Gastroesophageal sphincter (tissue), 4 donors: ENCODE results near the gene SLC4A5. TPM values are rescaled to one million over a fixed set of nuclear protein-coding genes. Genes with fewer than 3 reads are reported as not detected.

Experiments
- ATAC-seq: fragments of 150-250 bp; one replicate; pipeline ENCODE4 v1.9.1; 2016; ENCODE audit warnings: mild to moderate bottlenecking, moderate library complexity
- H3K27ac ChIP-seq, 4 donors: fragments of 200-600 bp; sonication (generic) in 3 of 4; 1 replicate in 3 of 4; 2 replicates in 1 of 4; pipeline ENCODE4 v1.5.1; 2016 to 2019
- H3K27me3 ChIP-seq: fragments of 200-600 bp; sonication (generic); one replicate; pipeline ENCODE4 v1.5.1; 2019
- H3K36me3 ChIP-seq, 2 donors: fragments of 200-600 bp; sonication (generic); one replicate each; pipeline ENCODE4 v1.5.1; 2019; ENCODE audit warnings: control low read depth in 1 of 2
- H3K4me1 ChIP-seq, 3 donors: fragments of 200-600 bp; sonication (generic); 1 replicate in 2 of 3; 2 replicates in 1 of 3; pipeline ENCODE4 v1.5.1; 2016 to 2019; ENCODE audit warnings: control low read depth in 2 of 3
- H3K4me3 ChIP-seq, 2 donors: fragments of 200-600 bp; sonication (generic); one replicate each; pipeline ENCODE4 v1.5.1; 2019; ENCODE audit warnings: mild to moderate bottlenecking in 1 of 2, moderate library complexity in 1 of 2
- H3K9me3 ChIP-seq, 3 donors: fragments of 200-600 bp; sonication (generic); one replicate each; pipeline ENCODE4 v1.5.1; 2017 to 2019; ENCODE audit warnings: control low read depth in 2 of 3
- EP300 ChIP-seq: sonication (generic); formaldehyde crosslinking; IDR thresholded peaks from one replicate; pipeline ENCODE4 v1.6.1; 2017; ENCODE audit warnings: antibody characterized with exemption, mild to moderate bottlenecking
- POLR2A ChIP-seq, 2 donors: fragments of 450-650 bp; IDR thresholded peaks; one replicate each; pipeline ENCODE4 v1.6.1; 2017; ENCODE audit warnings: antibody characterized with exemption in 2 of 2, mild to moderate bottlenecking in 2 of 2, moderate library complexity in 1 of 2
- POLR2AphosphoS5 ChIP-seq: sonication (generic); formaldehyde crosslinking; IDR thresholded peaks from one replicate; pipeline ENCODE4 v1.6.1; 2017; ENCODE audit warnings: antibody characterized with exemption
- WGBS, 2 donors: methylation state at CpG; one replicate each; pipeline ENCODE4 v1.1.5; 2018; ENCODE audit warnings: low coverage in 1 of 2; 5-methylcytosine and 5-hydroxymethylcytosine counted together
- total RNA-seq, 4 donors: library from RNA; depleted of rRNA; stranded (reverse); fragments of >200 nt; gene quantifications; one replicate each; pipeline ENCODE4 v1.1.0, GENCODE V29; 2016
- TF ChIP-seq, protein P1 (sequence below), 4 experiments: fragments of 200-600 bp in 2 of 4; fragments of 450-650 bp in 2 of 4; sonication (generic) in 1 of 4; IDR thresholded peaks; one replicate each; pipeline ENCODE4 v1.5.1; 2017 to 2019; ENCODE audit warnings: antibody characterized with exemption in 4 of 4, mild to moderate bottlenecking in 2 of 4, moderate library complexity in 2 of 4

SLC4A5 gene
- total RNA-seq, 4 donors from 2014 or later: 1.8 to 9.4 (median 5.0) TPM

DNA sequence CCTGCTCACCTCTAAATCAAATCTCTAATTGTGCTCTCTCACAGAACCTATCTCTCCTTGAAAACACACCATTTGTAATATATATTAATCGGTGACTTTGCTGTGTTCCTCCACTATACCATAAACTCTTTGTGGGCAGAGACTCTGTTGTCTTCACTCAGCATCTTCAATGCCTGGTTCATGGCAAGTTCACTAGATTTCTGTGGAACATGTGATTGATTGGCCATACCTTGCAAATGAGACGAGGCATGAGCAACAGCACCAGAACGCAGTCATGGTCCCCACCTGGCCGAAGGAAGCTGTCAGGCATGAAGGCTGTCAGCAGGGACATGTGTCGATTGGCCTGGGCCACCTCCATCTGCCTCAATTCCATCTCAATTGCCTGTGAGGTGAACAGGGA is 25.3 kb upstream of the SLC4A5 start:
- 90% methylated on average over 1 to 5 of the region's 5 CpGs for WGBS, 2 donors
- Histone ChIP-seq H3K27me3 (no peaks in the 10 kb centered on the region), H3K9me3 (no peaks in the 10 kb centered on the region), H3K36me3 (peaks cover 0 to 85% of the 10 kb centered on the region in 2 donors), H3K27ac (no peak overlapping the region), H3K4me3 (no peak overlapping the region), H3K4me1 (peaks cover 0 to 34% (median under 1%) of the 10 kb centered on the region in 3 donors)
- TF ChIP-seq EP300 (no peak), POLR2A (IDR thresholded peaks at IDR 0.05) (no peak), POLR2AphosphoS5 (no peak)
- TF ChIP-seq, protein P1, sequence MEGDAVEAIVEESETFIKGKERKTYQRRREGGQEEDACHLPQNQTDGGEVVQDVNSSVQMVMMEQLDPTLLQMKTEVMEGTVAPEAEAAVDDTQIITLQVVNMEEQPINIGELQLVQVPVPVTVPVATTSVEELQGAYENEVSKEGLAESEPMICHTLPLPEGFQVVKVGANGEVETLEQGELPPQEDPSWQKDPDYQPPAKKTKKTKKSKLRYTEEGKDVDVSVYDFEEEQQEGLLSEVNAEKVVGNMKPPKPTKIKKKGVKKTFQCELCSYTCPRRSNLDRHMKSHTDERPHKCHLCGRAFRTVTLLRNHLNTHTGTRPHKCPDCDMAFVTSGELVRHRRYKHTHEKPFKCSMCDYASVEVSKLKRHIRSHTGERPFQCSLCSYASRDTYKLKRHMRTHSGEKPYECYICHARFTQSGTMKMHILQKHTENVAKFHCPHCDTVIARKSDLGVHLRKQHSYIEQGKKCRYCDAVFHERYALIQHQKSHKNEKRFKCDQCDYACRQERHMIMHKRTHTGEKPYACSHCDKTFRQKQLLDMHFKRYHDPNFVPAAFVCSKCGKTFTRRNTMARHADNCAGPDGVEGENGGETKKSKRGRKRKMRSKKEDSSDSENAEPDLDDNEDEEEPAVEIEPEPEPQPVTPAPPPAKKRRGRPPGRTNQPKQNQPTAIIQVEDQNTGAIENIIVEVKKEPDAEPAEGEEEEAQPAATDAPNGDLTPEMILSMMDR (IDR thresholded peaks at IDR 0.05): no peak
- no peak for ATAC-seq

DNA sequence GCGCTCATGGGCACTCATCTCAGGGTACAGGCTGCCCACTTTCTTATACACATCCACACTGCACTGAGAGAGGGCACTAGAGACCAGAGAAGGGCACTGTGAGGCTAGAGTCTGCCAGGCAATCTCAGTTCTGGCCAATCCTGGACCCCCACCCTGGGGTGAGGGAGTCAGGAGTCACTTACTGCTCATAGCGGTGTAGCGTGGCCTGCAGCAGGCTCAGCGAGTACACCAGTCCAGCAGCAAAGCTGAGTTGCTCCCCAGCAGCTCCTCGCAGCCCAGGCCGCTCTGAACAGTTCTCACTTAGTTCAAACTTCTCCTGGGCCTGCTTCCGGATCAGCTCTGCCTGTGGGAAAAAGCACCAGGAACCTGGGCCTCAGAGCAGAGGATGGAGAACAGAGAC is 24.6 kb upstream of the SLC4A5 start:
- WGBS, 2 donors: no CpG with 5 or more reads among the region's 7 CpGs
- Histone ChIP-seq H3K4me3 (no peak overlapping the region), H3K27me3 (no peaks in the 10 kb centered on the region), H3K4me1 (peaks cover 0 to 27% (median 0%) of the 10 kb centered on the region in 3 donors), H3K27ac (no peak overlapping the region), H3K36me3 (peaks cover 0 to 92% of the 10 kb centered on the region in 2 donors), H3K9me3 (no peaks in the 10 kb centered on the region)
- TF ChIP-seq EP300 (no peak), POLR2A (IDR thresholded peaks at IDR 0.05) (no peak), POLR2AphosphoS5 (no peak)
- TF ChIP-seq, protein P1 (IDR thresholded peaks at IDR 0.05): no peak
- ATAC-seq: no peak

- Histone ChIP-seq H3K4me1 (peaks cover 0 to 17% (median 0%) of the 10 kb centered on the region in 3 donors), H3K27me3 (no peaks in the 10 kb centered on the region), H3K27ac (no peak overlapping the region), H3K9me3 (no peaks in the 10 kb centered on the region), H3K4me3 (no peak overlapping the region), H3K36me3 (peaks cover 0 to 100% of the 10 kb centered on the region in 2 donors)
- no CpG with 5 or more reads among the region's 3 CpGs for WGBS, 2 donors
- TF ChIP-seq EP300 (no peak), POLR2AphosphoS5 (no peak), POLR2A (IDR thresholded peaks at IDR 0.05) (no peak)
- TF ChIP-seq, protein P1 (IDR thresholded peaks at IDR 0.05): no peak
- no peak for ATAC-seq
Measured at GRCh38 chr2:74366036-74366435, 22.8 kb upstream of the SLC4A5 start.

DNA sequence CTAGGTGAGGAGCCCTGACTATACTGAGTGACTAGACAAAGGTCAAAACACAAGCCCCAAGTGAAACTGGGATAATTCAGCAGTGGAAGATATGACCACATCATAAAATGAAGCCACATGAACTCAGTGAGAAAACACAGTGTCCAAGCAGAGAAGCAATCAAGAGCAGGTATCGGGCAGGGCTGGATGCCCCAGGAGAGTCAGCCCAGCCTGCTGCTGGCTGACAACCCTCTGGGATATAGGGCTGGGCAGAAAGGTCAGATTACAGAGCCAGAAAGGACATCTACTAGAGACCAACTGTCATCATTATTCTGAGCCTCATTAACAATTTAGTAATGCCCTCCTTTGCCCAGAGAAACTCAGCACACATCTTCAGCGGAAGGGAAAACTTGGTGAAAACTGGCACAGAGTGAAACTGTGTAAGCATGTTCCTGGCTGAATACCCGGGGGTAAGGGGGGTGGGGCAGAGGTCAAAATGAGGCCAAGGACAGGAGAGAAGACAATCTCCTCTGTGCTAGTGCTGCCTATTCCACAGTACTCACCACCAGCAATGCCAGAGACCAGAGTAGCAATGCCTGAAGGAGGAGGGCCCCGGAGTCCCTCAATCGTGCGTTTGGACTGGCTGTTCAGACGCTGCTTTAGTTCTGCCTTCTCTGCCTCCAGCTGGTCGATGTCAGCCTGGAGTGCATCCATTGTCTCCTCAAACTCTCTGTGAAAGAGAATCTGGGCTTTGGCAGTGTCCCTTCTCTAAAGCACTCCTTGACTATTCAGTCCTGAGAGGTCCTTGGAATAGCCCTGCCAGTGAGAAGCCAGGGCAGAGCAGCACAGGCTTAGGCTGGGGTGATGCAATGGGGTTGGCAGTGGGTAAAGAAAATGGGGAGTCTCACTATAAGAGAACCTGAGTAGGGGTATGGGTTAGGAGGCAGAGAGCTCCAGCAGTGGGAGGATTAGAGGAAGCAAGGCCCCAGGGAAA is 21.6 kb upstream of the SLC4A5 start:
- no peak for ATAC-seq
- H3K27ac ChIP-seq: peak overlapping the region in 1 of 4 donors; percentile 17
- no peaks in the 10 kb centered on the region for H3K9me3 ChIP-seq
- no peaks in the 10 kb centered on the region for H3K27me3 ChIP-seq
- H3K4me1 ChIP-seq: peaks cover 0 to 17% (median 0%) of the 10 kb centered on the region in 3 donors
- 60% methylated on average over 6 of the region's 8 CpGs; no CpG with 5 or more reads in 1 of the 2 donors for WGBS, 2 donors
- no peak overlapping the region for H3K4me3 ChIP-seq
- H3K36me3 ChIP-seq: peaks cover 0 to 100% of the 10 kb centered on the region in 2 donors
- TF ChIP-seq, protein P1 (IDR thresholded peaks at IDR 0.05): no peak
- no peak for TF ChIP-seq POLR2A (IDR thresholded peaks at IDR 0.05)
- TF ChIP-seq POLR2AphosphoS5: no peak
- TF ChIP-seq EP300: no peak
